ENCODE results near the gene IDI1. TPM values are rescaled to one million over a fixed set of nuclear protein-coding genes. Genes with fewer than 3 reads are reported as not detected.
"Not testable (repeated sequence)": the region's sequence is repeated elsewhere in the genome, so short reads cannot be mapped to it uniquely, and the experiment has no call there.

Gene IDI1
- total RNA-seq, 2 experiments from 2014 or later, result 44.6 to 47.1 TPM

DNA sequence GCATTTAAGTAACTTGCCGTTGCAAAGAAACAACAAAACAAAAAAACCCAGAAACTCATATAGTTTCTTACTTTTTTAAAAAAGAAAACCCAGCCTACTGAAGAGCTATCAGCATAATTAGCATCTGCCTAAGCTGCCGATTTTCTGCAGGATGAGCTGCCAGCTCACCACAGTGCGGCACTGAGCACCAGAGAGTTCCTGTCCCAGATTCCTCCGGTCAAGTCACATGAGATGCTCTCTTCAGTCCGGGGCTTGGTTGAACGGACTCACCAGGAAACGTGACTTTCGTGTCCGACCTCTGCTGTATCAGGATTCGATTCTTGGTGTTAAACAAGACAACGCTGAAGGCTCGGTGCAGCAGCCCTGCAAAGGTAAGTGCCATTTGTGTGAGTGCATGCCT lies 26.5 kb downstream of the IDI1 start:
- no peaks in the 10 kb centered on the region for H3K27me3 Mint-ChIP-seq
- CTCF ChIA-PET, result no interaction called here
- no peaks in the 10 kb centered on the region for H3K9me3 Mint-ChIP-seq
- DNase-seq, result no peak
- peaks cover 16% of the 10 kb centered on the region for H3K36me3 Mint-ChIP-seq (ENCODE audit: low read depth)
- no peaks in the 10 kb centered on the region for H3K4me1 Mint-ChIP-seq
- H3K4me3 Mint-ChIP-seq, result no peak overlapping the region
- POLR2A ChIA-PET, result no interaction called here
- no peak overlapping the region for H3K27ac Mint-ChIP-seq

DNA sequence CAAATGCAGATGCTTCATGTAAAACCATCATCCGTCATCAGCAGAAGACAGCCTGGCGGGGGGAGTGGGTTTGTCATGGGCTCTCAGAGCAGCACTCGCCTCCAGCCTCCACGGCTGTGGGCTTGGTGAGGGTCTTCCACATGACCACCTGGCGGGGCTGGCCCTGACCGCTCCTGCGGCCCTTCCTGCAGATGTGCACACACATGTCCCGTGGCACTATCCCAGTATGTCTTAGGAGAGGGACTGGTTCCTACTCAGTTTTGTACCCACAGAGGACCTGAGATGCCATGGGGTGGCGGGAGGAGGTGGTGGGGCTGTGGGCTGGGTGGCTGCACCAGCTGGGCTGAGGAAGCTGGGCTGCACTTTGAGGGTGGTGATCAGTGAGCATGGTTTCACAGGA lies 28.0 kb downstream of the IDI1 start:
- Mint-ChIP-seq H3K9me3 (no peaks in the 10 kb centered on the region), H3K36me3 (ENCODE audit: low read depth) (peaks cover 28% of the 10 kb centered on the region), H3K27me3 (no peaks in the 10 kb centered on the region), H3K4me1 (no peaks in the 10 kb centered on the region), H3K4me3 (no peak overlapping the region), H3K27ac (no peak overlapping the region)
- ChIA-PET CTCF (interaction anchor here (1.6 kb wide), 1 partner anchor 14 kb away, joined by 5 read pairs; no protein-coding TSS in a partner anchor), POLR2A (no interaction called here)
- no peak for DNase-seq

DNA sequence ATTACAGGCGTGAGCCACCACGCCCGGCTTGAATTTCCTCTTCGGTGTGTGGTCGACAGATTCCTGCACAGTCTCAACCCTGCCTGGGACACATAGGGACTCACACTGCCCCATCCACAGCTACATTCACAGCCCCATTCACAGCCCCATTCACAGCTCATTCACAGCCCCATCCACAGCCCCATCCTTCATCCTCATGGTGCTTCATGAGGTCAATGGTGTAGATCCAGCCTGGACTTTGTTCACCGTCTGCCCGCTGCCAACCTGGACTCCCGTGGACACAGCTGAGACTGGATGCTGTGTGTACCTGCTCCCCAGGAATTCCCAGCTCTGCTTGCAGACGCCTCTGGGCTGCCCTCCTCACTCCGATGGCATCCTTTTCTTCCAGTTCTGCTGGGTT lies 28.5 kb downstream of the IDI1 start:
- H3K4me1 Mint-ChIP-seq, result no peaks in the 10 kb centered on the region
- ChIA-PET POLR2A (no interaction called here), CTCF (interaction anchor here (1.1 to 1.6 kb wide), 2 partner anchors 10 to 13 kb away, joined by 4 to 5 read pairs; no protein-coding TSS in a partner anchor)
- no peaks in the 10 kb centered on the region for H3K27me3 Mint-ChIP-seq
- no peaks in the 10 kb centered on the region for H3K9me3 Mint-ChIP-seq
- H3K4me3 Mint-ChIP-seq, result no peak overlapping the region
- H3K27ac Mint-ChIP-seq, result no peak overlapping the region
- H3K36me3 Mint-ChIP-seq (ENCODE audit: low read depth), result peaks cover 32% of the 10 kb centered on the region
- DNase-seq, result no peak

DNA sequence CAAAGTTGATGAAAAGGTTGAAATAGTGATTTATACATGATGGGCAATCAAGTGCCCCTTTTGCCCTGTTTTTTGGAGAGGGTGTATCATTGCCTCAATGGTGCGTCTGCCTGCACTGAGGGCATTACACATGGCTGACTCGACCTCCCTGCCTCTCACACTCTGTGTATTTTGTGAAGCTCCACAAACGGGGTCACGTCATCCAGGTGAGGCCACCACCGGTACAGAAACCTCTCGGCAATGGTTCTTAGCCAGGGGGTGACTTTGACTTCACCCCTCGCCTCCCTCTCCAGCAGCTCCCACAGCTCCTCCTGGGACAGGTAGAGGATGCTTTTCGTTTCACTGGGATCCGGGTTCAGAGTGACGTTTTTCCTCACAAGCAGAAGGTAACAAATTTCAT lies 29.6 kb downstream of the IDI1 start:
- Mint-ChIP-seq H3K36me3 (ENCODE audit: low read depth) (peaks cover 37% of the 10 kb centered on the region), H3K27ac (no peak overlapping the region), H3K27me3 (no peaks in the 10 kb centered on the region), H3K4me1 (no peaks in the 10 kb centered on the region), H3K9me3 (no peaks in the 10 kb centered on the region), H3K4me3 (no peak overlapping the region)
- ChIA-PET POLR2A (no interaction called here), CTCF (interaction anchor here (1.1 to 1.6 kb wide), 2 partner anchors 11 to 12 kb away, joined by 4 to 5 read pairs; no protein-coding TSS in a partner anchor)
- no peak for DNase-seq

DNA sequence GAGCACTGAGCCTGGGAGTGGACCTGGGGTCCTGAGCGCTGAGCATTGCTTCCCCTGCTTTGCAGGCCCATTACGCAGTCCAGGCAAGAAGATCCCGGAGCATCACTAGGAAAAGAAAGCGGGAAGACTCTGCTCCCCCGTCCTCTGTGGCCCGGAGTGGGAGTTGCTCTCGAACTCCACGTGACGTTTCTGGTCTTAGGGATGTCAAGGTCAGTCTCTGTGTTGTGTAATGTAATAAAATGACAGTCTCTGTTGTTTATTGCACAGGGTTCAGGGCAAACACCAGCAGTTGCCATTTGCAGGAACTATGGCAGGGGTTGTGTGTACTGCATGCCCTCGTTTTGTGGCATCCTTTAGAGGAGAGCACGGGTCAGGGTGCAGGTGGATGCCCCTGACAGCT lies 33.2 kb downstream of the IDI1 start:
- Mint-ChIP-seq H3K9me3 (no peaks in the 10 kb centered on the region), H3K36me3 (ENCODE audit: low read depth) (peaks cover 67% of the 10 kb centered on the region), H3K4me1 (no peaks in the 10 kb centered on the region), H3K4me3 (no peak overlapping the region), H3K27me3 (no peaks in the 10 kb centered on the region), H3K27ac (no peak overlapping the region)
- CTCF ChIA-PET, result no interaction called here
- POLR2A ChIA-PET, result no interaction called here
- DNase-seq, result no peak

DNA sequence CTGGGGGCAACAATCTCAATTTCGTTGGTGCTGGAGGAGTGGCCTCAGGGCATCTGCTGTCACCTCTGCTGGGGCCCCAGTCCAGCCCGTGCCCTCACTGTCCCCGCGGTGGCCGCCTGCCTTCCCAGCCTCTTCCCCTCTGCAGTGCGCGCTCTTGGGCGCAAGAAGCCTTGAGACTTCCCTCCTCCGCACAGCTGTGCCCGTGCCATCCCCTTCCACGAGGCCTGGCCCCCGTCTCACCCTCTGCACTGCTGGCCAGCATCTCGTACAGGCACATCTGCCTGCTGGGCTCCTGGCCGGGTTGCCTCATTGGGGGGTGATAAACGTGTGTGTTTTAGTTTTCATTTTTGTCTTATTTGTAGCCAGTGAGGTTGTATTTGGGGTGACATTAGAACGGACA lies 37.2 kb downstream of the IDI1 start:
- no peaks in the 10 kb centered on the region for H3K4me1 Mint-ChIP-seq
- DNase-seq, result no peak
- H3K9me3 Mint-ChIP-seq, result no peaks in the 10 kb centered on the region
- no peaks in the 10 kb centered on the region for H3K27me3 Mint-ChIP-seq
- ChIA-PET POLR2A (no interaction called here), CTCF (no interaction called here)
- peaks cover 64% of the 10 kb centered on the region for H3K36me3 Mint-ChIP-seq (ENCODE audit: low read depth)
- no peak overlapping the region for H3K27ac Mint-ChIP-seq
- H3K4me3 Mint-ChIP-seq, result no peak overlapping the region

DNA sequence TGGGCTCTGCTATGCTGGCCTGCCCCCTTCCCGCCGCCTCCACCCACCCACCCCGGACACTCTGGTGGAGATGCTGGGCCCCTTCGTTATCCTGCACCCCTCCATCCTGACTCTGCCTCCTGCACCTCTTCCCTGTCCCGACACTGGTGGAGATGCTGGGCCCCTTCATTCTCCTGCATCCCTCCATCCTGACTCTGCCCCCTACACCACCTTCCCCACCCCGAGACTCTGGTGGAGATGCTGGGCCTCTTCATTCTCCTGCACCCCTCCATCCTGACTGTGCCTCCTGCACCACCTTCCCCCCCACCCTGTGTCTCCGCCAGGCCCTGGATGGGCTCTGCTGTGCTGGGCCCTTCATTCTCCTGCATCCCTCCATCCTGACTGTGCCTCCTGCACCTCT lies 38.2 kb downstream of the IDI1 start:
- peaks cover 64% of the 10 kb centered on the region for H3K36me3 Mint-ChIP-seq (ENCODE audit: low read depth)
- POLR2A ChIA-PET, result no interaction called here
- no peak overlapping the region for H3K27ac Mint-ChIP-seq
- no peaks in the 10 kb centered on the region for H3K4me1 Mint-ChIP-seq
- H3K27me3 Mint-ChIP-seq, result no peaks in the 10 kb centered on the region
- H3K4me3 Mint-ChIP-seq, result no peak overlapping the region
- CTCF ChIA-PET, result no interaction called here
- no peaks in the 10 kb centered on the region for H3K9me3 Mint-ChIP-seq
- no peak for DNase-seq

DNA sequence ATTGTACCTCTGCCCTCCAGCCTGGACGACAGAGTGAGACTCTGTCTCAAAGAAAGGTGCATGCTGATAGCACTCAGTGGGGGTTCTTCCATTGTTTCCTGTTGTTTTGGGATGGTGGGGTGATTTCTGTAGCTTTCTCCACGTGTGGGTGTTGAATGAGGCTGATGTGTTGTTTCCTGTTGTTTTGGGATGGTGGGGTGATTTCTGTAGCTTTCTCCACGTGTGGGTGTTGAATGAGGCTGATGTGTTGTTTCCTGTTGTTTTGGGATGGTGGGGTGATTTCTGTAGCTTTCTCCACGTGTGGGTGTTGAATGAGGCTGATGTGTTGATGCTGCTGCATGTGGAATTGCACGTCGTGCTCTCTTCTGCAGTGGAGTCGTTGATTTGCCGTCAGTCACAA lies 39.0 kb downstream of the IDI1 start:
- CTCF ChIA-PET, result interaction anchor here (0.8 kb wide), 1 partner anchor 17 kb away, joined by 4 read pairs; no protein-coding TSS in a partner anchor

DNA sequence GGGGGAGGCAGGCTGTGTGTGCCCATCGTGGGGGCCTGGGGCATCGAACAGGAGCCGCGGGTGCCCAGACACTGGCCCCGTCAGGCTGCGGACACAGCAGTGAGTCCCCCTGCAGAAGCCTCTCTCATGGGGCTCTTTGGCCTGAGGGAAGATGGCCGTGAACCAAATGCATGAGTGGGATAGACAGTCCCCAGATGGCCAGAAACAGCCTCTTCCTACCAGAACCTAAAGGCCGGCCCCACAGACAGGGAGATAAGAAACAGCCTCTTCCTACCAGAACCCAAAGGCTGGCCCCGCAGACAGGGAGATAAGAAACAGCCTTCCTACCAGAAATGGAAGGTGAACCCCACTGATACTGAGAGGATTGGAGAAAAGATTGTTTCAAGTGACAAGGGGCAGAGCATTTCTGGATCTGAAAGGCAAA lies 39.8 kb downstream of the IDI1 start:
- no peak for DNase-seq
- Mint-ChIP-seq H3K4me1 (no peaks in the 10 kb centered on the region), H3K27me3 (no peaks in the 10 kb centered on the region), H3K36me3 (ENCODE audit: low read depth) (peaks cover 62% of the 10 kb centered on the region), H3K4me3 (no peak overlapping the region), H3K27ac (no peak overlapping the region), H3K9me3 (no peaks in the 10 kb centered on the region)
- POLR2A ChIA-PET, result no interaction called here
- CTCF ChIA-PET, result no interaction called here

More for the DNA sequence above, 39.0 kb downstream of the IDI1 start:
- POLR2A ChIA-PET, H3K9me3 Mint-ChIP-seq, H3K27ac Mint-ChIP-seq, H3K4me3 Mint-ChIP-seq, H3K4me1 Mint-ChIP-seq, H3K27me3 Mint-ChIP-seq, DNase-seq: not testable (repeated sequence)
- peaks cover 67% of the 10 kb centered on the region for H3K36me3 Mint-ChIP-seq (ENCODE audit: low read depth)

DNA sequence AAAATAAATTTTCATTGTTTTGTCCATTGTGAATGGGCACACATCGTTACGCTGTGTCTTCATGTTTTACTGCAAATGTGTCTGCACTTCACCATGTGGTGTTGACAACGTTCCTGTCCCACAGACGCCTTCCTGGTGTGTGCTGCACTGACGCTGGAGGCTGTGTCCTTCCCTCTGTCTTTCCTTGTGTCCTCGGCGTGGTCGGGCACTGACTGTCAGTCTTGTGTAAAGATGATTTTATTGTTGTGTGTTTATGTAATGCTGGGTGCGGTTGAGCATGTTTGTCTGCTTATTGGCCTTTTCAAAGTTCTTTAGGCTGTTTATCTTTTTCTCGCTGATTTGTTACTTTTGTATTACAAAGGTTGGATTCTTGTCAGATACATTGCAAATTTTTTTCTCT lies 41.3 kb downstream of the IDI1 start:
- no peak for DNase-seq
- no peaks in the 10 kb centered on the region for H3K27me3 Mint-ChIP-seq
- H3K27ac Mint-ChIP-seq, result no peak overlapping the region
- ChIA-PET POLR2A (no interaction called here), CTCF (interaction anchor here (1.3 kb wide), 1 partner anchor 13 kb away, joined by 5 read pairs; no protein-coding TSS in a partner anchor)
- H3K4me3 Mint-ChIP-seq, result no peak overlapping the region
- H3K4me1 Mint-ChIP-seq, result no peaks in the 10 kb centered on the region
- peaks cover under 1% of the 10 kb centered on the region for H3K9me3 Mint-ChIP-seq
- peaks cover 66% of the 10 kb centered on the region for H3K36me3 Mint-ChIP-seq (ENCODE audit: low read depth)

DNA sequence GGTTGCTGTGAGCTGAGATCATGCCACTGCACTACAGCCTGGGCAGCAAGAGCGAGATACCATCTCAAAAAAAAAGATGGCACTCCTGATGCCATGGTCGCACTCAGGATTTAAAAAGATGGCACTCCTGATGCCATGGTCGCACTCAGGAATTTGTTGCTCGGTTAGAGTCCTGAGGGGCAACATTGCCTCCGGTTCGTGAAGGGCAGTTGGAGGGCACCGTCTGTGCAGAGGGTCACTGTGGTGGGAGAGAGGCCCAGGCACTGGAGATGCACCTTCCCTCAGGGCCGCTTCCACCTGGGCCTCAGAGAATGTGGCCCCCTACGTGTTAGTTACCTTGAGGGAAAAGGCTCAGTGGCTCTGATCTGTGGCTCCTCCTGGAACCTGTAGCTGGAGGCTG lies 42.3 kb downstream of the IDI1 start:
- Mint-ChIP-seq H3K36me3 (ENCODE audit: low read depth) (peaks cover 66% of the 10 kb centered on the region), H3K4me3 (no peak overlapping the region), H3K27me3 (no peaks in the 10 kb centered on the region), H3K27ac (no peak overlapping the region), H3K9me3 (peaks cover 5% of the 10 kb centered on the region), H3K4me1 (no peaks in the 10 kb centered on the region)
- ChIA-PET CTCF (interaction anchor here (1.3 kb wide), 1 partner anchor 14 kb away, joined by 5 read pairs; no protein-coding TSS in a partner anchor), POLR2A (no interaction called here)
- DNase-seq, result no peak

DNA sequence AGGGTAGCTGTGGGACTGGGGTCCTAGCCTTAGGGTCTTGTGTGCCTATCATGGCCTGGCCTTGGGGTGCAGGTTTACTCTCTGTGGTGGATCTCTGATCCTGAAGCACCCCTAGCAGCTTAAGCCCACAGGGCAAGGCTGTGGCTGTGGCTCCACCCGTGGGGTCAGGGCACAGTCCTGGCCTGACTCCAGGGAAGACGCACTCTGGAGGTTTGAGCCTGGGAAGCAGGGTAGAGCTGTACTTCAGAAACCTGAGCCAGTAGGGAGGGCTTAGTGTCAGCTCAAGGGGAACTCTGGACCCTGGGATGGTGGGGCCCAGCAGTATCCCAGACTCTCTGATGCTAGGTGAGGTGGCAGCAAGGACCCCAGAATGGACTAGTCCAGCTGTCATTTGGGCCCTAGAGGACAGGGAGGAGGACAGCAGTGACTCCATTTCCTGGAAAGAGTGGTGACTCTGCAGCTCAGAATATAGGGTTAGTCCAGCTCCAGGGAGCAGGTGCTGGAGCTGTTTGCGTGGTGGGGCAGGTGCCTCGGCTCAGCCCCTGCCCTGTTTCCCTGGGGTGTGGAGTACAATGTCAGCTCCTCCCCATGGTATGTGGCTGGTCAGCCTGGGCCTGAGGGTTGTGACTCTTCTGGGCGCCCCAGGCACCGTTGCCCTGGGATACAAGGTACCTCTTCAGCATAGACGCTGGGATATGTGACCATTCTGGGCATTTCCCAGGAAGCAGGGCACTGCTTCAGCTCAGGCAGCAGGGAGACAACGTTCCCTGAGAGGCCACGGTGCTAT lies 44.8 kb downstream of the IDI1 start:
- peaks cover 6% of the 10 kb centered on the region for H3K9me3 Mint-ChIP-seq
- H3K27me3 Mint-ChIP-seq, result no peaks in the 10 kb centered on the region
- peaks cover 69% of the 10 kb centered on the region for H3K36me3 Mint-ChIP-seq (ENCODE audit: low read depth)
- H3K27ac Mint-ChIP-seq, result no peak overlapping the region
- DNase-seq, result no peak
- ChIA-PET CTCF (interaction anchor here (0.6 to 1.8 kb wide), 7 partner anchors 11 to 106 kb away, joined by 3 to 7 read pairs (median 3); no protein-coding TSS in a partner anchor), POLR2A (no interaction called here)
- H3K4me1 Mint-ChIP-seq, result no peaks in the 10 kb centered on the region
- no peak overlapping the region for H3K4me3 Mint-ChIP-seq

DNA sequence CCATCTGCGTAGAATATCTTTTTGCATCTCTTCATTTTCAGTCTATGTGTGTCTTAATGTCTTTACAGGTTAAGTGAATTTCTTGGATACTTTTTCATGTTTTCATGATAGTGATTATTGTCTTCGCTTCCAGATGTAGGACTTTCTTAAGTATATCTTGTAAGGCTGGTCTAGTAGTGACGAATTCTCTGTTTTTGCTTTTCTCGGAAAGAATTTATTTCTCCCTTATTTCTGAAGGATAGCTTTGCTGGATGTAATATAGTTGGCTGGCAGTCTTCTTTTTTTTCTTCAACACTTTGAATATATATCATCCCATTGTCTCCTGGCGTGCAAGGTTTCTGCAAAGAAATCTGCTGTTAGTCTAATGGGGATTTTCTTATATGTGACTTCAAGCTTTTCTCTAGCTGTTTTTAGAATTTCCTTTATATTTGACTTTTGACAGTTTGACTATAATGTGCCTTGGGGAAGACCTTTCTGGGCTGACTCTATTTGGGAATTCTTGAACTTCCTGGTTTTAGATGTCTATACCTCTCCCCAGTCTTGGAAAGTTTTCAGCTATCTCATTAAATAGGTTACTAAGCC lies 46.4 kb downstream of the IDI1 start:
- peaks cover 75% of the 10 kb centered on the region for H3K36me3 Mint-ChIP-seq (ENCODE audit: low read depth)
- peaks cover 6% of the 10 kb centered on the region for H3K9me3 Mint-ChIP-seq
- no peak for DNase-seq
- CTCF ChIA-PET, result interaction anchor here (0.9 to 1.7 kb wide), 2 partner anchors 10 to 50 kb away, joined by 3 to 7 read pairs; no protein-coding TSS in a partner anchor
- H3K4me3 Mint-ChIP-seq, result no peak overlapping the region
- H3K27me3 Mint-ChIP-seq, result no peaks in the 10 kb centered on the region
- POLR2A ChIA-PET, result no interaction called here
- no peak overlapping the region for H3K27ac Mint-ChIP-seq
- H3K4me1 Mint-ChIP-seq, result no peaks in the 10 kb centered on the region
